Activated T-cell treated with anti-CD3 and anti-CD28 coated beads, Interleukin-2, amount 50 U/mL, for 72 hours (primary cell): ENCODE measurements around the gene BOC. TPM values are rescaled to one million over a fixed set of nuclear protein-coding genes. Genes with fewer than 3 reads are reported as not detected.

ENCODE experiments used
- ATAC-seq, 2 donors: fragments of 150-1000 bp; cut with Tn5 transposase; replicated peaks in 1 of 2; 2 replicates each; pipeline ENCODE4 v1.10.0; 2021; ENCODE audit warnings: moderate library complexity in 2 of 2, mild to moderate bottlenecking in 1 of 2
- DNase-seq, 2 donors: peaks; one replicate each; pipeline ENCODE4 v3.0.0; 2021 to 2022; ENCODE audit warnings: mixed read lengths in 1 of 2
- H3K27ac Mint-ChIP-seq: one replicate; pipeline ENCODE4 v1.8.0; 2022; ENCODE audit warnings: mild to moderate bottlenecking, moderate library complexity, mixed read lengths
- H3K27me3 Mint-ChIP-seq: one replicate; pipeline ENCODE4 v1.8.0; 2022; ENCODE audit warnings: low read depth, mixed read lengths
- H3K36me3 Mint-ChIP-seq, 2 donors: one replicate each; pipeline ENCODE4 v1.8.0; 2022; ENCODE audit warnings: mixed read lengths in 2 of 2, mild to moderate bottlenecking in 1 of 2; ENCODE audit not compliant: insufficient read depth in 2 of 2
- H3K4me1 Mint-ChIP-seq: one replicate; pipeline ENCODE4 v1.8.0; 2022; ENCODE audit warnings: low read depth, mixed read lengths
- H3K4me3 Mint-ChIP-seq, 2 donors: one replicate each; pipeline ENCODE4 v1.8.0; 2022; ENCODE audit warnings: mild to moderate bottlenecking in 2 of 2, mixed read lengths in 2 of 2, moderate library complexity in 2 of 2
- H3K9me3 Mint-ChIP-seq, 2 donors: one replicate each; pipeline ENCODE4 v1.8.0; 2022; ENCODE audit warnings: mixed read lengths in 2 of 2
- total RNA-seq, 2 donors: library from RNA; stranded (reverse); gene quantifications; one replicate each; pipeline ENCODE4 v1.2.3, GENCODE V29; 2022

BOC gene
- total RNA-seq, 2 donors from 2014 or later: 0.19 to 0.31 TPM

DNA sequence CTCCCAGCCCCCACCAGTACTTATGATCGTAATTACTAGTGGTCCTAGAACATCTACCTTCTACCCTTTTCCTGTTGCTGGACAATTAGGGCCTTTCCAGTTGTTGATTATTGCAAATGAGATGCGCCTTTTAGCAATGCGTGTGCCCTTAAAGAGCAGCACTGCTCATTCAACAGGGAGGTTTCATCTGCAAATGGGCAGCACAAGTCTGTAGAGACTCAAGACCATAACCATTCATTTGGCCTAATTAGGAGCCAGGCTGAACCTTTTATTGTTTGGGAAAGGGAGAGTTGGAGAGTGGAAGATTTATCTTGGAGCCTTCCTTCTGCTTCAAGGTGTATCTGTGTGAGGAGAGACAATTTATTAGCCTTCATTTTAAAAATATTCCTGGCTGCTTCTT is 42.3 kb downstream of the BOC start:
- no peak overlapping the region for H3K27ac Mint-ChIP-seq
- DNase-seq: no peak
- H3K9me3 Mint-ChIP-seq: no peaks in the 10 kb centered on the region
- H3K27me3 Mint-ChIP-seq: no peaks in the 10 kb centered on the region
- no peak for ATAC-seq
- H3K36me3 Mint-ChIP-seq: no peaks in the 10 kb centered on the region
- H3K4me3 Mint-ChIP-seq: no peak overlapping the region
- peaks cover 4% of the 10 kb centered on the region for H3K4me1 Mint-ChIP-seq

DNA sequence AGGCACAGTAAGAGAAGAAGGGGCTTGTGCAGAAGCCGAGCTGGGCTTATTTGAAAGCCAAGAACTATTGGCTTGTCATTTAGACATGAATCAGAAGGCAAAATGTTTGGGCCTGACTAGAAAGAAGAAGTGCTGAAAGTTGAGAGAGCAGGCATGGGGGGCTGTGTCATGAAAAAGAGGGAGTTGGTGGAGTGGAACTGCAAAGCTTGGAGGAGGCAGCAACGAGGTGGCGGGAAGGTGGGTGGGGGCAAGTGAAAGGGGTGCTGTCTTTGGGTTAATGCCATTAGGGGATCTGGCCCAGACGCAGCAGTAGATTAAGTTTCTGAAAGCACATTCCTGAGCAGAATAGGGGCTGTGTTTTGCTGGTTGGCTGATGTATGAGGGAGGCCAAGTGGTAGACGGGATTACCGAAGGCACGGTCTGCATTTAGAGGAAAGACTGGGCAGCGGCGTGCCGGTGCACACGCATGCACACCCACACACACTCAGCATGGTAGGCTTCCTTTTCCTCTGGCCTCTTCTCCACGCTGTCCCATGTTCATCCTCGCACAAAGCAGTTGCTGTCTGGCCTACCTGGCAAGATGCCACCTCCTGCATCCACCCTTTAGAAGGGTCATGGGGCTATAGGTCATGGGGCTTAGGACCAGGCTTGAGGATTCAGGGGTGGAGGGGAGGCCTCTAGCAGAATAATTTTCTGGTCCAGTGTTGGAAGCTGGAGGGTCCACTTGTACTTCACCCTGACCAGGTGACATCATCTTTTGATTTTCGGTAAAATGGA is 43.0 kb downstream of the BOC start:
- DNase-seq: no peak
- Mint-ChIP-seq H3K36me3 (no peaks in the 10 kb centered on the region), H3K4me3 (no peak overlapping the region), H3K9me3 (no peaks in the 10 kb centered on the region), H3K27ac (no peak overlapping the region), H3K27me3 (no peaks in the 10 kb centered on the region), H3K4me1 (peaks cover 4% of the 10 kb centered on the region)
- ATAC-seq: no peak

DNA sequence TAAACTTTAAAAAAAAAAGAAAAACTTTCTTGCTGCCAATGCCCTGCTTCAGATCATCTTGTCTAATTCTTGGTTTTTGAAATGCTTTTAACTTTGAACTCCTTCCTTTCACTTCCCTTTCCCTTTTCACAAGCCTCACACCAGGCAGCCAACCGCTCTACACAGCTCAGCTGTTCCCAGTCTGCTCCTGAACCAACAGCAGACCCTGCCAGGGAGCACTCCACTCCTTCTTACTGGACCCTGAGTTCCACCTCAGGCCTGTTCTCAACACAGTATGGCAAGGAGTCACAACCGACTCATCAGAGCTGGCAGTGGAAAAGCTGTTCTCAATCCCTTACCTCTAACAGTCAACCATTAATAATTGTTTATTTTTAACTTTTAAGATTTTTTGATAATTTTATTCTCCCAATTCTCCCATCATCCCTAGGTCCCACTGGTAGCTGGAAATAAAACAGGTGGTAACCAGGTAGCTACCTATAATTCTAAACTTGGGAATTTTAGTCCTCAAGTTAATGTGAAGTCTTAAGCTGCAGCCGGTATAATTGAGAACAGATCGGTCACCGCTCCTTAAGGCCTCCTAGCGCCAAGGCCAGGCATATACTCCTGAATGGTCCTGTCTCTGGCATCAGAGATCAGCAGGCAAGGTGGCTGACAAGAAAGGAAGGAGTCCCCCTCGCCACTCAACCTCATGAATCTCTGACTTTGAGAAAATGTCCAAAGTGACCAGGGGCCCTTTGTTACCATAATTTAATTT is 43.9 kb downstream of the BOC start:
- Mint-ChIP-seq H3K27me3 (no peaks in the 10 kb centered on the region), H3K4me3 (no peak overlapping the region), H3K4me1 (peaks cover 4% of the 10 kb centered on the region), H3K36me3 (no peaks in the 10 kb centered on the region), H3K9me3 (no peaks in the 10 kb centered on the region), H3K27ac (no peak overlapping the region)
- ATAC-seq (no peak), DNase-seq (no peak)

DNA sequence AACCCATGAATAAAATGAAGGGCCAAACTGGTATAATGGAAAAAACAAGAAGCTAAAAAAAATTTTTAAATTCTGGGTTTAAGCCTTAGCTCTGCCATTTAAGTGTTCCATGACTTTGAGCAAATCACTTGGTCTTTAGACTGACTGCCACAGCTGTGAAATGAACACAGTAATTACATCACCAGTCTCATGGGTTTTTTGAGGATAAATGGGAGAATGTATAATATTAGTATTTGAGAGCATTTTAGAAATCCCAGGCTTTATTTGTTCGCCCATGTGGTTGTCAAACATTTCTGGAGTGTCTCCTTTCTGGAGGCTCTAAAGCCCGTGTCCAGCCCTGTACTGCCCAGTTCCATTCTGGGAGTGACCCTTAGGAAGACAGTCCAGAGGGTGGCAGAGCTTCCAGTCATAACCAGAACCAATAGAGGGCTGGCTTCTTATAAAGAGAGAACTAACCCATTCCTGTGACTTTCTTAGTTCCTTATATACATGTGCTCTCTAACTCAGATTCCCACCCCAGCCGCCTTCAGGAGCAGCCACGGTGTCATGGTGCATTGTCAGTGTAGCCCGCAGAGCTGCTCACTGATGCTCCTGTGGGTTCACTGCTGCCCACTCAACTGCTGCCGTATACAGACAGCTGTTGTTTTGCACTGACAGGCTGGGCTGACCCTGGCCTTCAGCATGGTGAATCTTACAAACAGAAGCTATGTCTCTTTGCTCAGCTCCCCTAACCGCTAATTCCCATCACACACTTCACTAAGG is 44.7 kb downstream of the BOC start:
- no peaks in the 10 kb centered on the region for H3K9me3 Mint-ChIP-seq
- H3K36me3 Mint-ChIP-seq: no peaks in the 10 kb centered on the region
- no peak for ATAC-seq

DNA sequence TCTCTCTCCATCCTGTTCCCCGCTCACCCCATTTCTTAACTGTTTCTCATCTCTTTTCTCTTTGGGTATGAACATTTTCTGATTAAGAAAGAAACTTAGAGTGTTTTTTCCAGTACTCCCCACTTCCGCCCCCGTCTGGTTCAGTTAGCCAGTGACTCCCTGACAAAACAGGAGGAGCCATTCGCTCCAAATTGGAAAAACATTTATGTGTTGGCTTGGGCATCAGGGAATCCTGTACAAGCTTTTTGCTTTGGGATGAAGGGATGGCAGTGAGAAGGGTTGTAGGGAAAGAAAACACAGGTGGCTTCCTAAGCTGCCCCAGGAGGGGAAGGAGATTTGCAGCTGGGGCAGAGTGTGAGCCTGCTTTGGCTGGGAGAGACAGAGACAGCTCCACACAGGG is 47.0 kb downstream of the BOC start:
- no peak for ATAC-seq

More for the DNA sequence above, 44.7 kb downstream of the BOC start:
- Mint-ChIP-seq H3K4me1 (peaks cover 4% of the 10 kb centered on the region), H3K27me3 (no peaks in the 10 kb centered on the region), H3K27ac (no peak overlapping the region), H3K4me3 (no peak overlapping the region)
- no peak for DNase-seq

DNA sequence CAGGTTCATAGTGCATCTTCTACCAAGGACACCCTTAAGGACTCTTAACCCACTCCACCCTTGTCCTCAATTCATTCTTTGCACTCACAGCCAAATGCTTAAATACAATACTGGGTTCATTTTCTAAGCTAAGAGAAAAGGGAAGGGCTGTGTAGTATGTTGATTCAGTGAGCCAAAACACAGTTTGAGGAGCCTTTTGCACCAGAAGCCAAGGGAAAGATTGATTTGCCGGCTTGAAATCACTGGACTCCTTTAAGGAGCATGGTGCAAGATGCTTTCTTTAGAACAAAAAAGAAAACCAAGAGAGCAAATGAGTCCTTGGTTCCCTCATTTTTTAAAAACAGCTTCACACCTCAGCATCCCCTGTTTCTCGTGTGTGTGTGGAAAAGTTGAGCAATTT is 47.8 kb downstream of the BOC start:
- Mint-ChIP-seq H3K4me3 (no peak overlapping the region), H3K36me3 (no peaks in the 10 kb centered on the region), H3K27ac (no peak overlapping the region), H3K4me1 (peaks cover 4% of the 10 kb centered on the region), H3K27me3 (no peaks in the 10 kb centered on the region), H3K9me3 (no peaks in the 10 kb centered on the region)
- no peak for DNase-seq
- ATAC-seq: no peak

More for the DNA sequence above, 47.0 kb downstream of the BOC start:
- Mint-ChIP-seq H3K36me3 (no peaks in the 10 kb centered on the region), H3K4me1 (peaks cover 4% of the 10 kb centered on the region), H3K27me3 (no peaks in the 10 kb centered on the region), H3K9me3 (no peaks in the 10 kb centered on the region), H3K4me3 (no peak overlapping the region), H3K27ac (no peak overlapping the region)
- DNase-seq: no peak

DNA sequence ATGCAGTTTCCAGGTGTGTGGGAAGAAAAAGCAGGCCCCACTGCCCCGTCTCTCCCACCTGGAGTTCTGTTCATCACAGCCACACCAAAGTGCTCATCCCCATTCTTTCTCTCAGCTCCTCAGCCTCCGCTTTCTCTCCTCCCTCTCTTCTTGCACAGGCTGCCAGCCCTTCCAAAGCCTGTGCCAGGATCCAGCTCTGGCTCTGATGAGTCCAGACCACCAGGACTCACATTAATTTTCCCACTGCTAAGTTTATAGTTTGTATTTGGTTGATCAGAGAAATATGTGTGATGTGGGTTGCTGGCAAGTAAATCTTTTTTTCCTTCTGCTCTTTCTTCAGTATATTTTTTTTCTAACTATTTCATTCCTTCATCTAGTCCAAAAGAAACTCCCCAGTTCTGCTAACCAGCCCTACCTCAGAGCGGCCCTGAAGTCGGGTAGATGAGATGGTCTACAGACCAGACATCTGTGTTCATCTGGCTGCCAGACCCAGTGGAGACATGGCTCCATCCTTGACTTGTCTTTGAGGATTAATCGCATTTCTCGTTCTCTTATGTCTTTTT is 49.8 kb downstream of the BOC start:
- Mint-ChIP-seq H3K36me3 (no peaks in the 10 kb centered on the region), H3K27ac (no peak overlapping the region), H3K4me3 (no peak overlapping the region), H3K9me3 (no peaks in the 10 kb centered on the region), H3K4me1 (peaks cover 4% of the 10 kb centered on the region), H3K27me3 (no peaks in the 10 kb centered on the region)
- ATAC-seq (no peak), DNase-seq (no peak)

DNA sequence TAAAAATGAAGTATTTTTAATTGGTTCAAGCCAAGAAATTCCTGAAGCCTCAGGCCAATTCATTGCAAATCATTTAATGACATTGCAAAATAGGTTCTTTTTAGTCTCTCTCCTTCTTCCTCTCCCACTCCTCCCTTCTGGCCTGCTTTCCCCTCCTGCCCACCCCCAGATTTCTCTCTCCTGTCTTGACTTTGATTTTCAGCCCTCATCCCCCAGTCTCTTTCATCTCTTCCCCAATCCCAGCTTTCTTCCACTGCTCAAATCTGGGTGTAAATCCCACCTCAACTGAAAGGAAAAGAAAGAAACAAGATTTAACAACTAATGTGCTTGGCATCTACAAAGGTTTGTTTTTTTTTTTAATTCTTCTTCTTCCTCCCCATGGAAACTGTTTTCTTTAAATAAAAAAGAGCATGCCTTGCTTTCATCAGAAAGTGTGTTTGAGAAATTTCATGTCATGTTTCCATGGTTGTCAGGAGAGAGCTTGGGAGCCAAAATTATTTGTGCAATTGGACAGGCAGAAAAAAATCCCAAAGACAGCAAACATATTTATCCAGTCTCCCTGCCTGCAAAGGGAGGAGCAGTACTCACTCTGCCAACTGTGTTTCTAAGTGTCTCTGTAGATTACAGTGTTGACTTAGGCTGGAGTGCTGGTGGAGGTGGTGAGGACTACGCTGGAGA is 50.4 kb downstream of the BOC start:
- H3K4me1 Mint-ChIP-seq: peaks cover 4% of the 10 kb centered on the region
- no peaks in the 10 kb centered on the region for H3K27me3 Mint-ChIP-seq
- ATAC-seq (no peak), DNase-seq (no peak)
- no peak overlapping the region for H3K4me3 Mint-ChIP-seq
- H3K36me3 Mint-ChIP-seq: no peaks in the 10 kb centered on the region
- H3K27ac Mint-ChIP-seq: no peak overlapping the region
- H3K9me3 Mint-ChIP-seq: no peaks in the 10 kb centered on the region

DNA sequence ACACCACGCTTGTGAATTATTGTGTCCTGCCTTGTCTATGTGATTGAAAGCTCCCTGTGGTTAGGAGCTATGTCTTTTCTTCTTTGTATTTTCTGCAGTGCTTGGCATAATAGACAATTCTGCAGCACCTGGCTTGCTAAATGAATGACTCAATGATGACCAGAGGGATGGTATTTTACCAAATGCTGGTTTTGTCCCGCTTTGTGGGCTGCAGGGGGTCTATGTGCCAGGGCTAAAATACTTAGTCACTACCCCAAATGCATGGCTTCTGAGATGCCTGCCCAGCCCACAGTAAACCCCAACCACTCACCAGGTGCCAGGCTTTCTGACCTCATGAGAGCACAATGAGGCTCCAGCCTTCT is 50.9 kb downstream of the BOC start:
- Mint-ChIP-seq H3K4me3 (no peak overlapping the region), H3K9me3 (no peaks in the 10 kb centered on the region), H3K36me3 (no peaks in the 10 kb centered on the region), H3K27me3 (no peaks in the 10 kb centered on the region), H3K27ac (no peak overlapping the region), H3K4me1 (peaks cover 4% of the 10 kb centered on the region)
- DNase-seq (no peak), ATAC-seq (no peak)

DNA sequence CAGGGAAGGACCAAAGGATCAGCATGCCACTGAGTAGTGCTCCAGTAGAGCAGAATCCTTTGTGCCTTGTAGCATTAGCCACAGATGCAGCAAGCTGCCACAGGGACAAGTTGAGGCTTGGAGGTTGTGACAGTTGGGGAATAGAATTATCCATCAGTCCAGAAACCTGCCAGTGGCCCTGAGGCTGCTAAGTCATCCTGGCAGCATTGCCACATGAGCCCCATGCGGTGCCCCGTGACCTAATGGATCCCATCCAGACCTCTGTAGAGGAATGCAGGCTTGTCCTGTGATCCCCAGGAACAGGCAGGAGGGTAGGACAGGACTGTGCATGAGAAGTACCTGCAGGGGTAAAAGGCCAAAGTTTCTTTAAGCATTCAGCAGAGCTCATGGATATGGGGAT is 51.7 kb downstream of the BOC start:
- no peaks in the 10 kb centered on the region for H3K36me3 Mint-ChIP-seq
- H3K9me3 Mint-ChIP-seq: no peaks in the 10 kb centered on the region
- H3K27me3 Mint-ChIP-seq: peaks cover 3% of the 10 kb centered on the region
- no peak overlapping the region for H3K4me3 Mint-ChIP-seq
- ATAC-seq (no peak), DNase-seq (no peak)
- no peak overlapping the region for H3K27ac Mint-ChIP-seq
- H3K4me1 Mint-ChIP-seq: peaks cover 4% of the 10 kb centered on the region

DNA sequence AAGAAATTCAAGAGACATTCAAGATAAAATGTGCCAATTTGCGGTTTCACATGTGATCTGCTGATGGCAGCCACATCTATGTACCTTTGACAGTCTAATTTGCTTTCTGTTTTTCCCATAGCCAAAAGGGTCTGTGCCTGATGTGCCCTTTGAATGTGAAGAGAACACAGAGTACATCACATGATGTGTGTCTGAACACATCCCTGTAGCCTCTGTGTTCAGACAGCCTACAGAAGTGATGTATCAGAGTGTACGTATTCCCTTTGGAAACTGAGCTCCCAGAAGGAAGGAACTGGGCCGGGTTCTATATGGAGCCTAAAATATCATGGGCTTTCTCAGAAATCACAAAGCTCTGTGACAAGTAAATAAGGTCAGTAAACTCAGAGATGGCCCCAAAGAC is 52.4 kb downstream of the BOC start:
- Mint-ChIP-seq H3K27me3 (peaks cover 11% of the 10 kb centered on the region), H3K27ac (no peak overlapping the region), H3K9me3 (no peaks in the 10 kb centered on the region), H3K36me3 (no peaks in the 10 kb centered on the region), H3K4me3 (no peak overlapping the region), H3K4me1 (no peaks in the 10 kb centered on the region)
- DNase-seq: no peak
- no peak for ATAC-seq

DNA sequence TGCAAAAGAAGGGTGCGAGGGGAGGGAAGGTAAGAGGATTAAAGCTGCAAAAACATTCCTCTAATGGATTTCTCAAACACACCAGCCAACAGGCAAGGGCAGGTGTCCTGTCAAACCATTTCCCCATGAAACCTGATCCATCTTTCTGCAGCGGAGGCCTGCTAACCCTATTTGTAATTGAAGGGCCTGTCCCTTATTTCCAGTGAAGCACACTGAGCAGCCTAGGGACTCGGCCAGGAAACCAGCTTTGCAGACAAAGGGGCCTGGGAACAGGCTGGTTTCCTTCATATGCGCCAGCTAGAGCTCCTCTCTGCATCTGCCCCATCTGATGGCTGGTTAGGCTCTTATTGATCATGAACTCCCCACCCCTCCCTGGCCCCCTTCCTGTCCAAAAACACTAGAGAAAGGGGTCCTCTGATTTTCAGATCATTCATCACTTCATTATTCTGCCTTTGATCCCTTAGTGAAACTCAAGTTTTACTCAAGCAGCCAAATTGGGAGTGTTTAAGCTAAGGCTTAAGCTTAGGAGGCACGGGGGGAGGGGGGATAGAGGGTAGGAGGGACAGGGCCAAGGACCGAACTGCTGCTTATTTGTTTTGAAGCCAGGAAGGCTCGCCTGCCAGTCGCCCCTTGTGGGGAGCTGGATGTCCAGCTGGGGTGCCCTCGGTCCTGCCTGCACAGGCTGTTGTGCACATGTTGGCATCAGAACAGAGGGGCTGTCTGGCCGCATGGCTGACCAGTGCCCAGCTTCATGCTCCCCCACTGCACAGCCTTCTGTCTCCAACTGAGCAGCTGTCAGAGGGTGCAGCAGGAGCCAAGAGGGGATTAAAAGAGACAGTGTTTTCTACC is 53.1 kb downstream of the BOC start:
- DNase-seq: no peak
- Mint-ChIP-seq H3K27ac (no peak overlapping the region), H3K27me3 (peaks cover 13% of the 10 kb centered on the region), H3K9me3 (no peaks in the 10 kb centered on the region), H3K4me3 (no peak overlapping the region), H3K36me3 (no peaks in the 10 kb centered on the region), H3K4me1 (no peaks in the 10 kb centered on the region)
- ATAC-seq: no peak
